ENCODE results near the gene ZNF658.
"Not testable (repeated sequence)": the region's sequence is repeated elsewhere in the genome, so short reads cannot be mapped to it uniquely, and the experiment has no call there.

- TF ChIP-seq CTCF (IDR thresholded peaks at IDR 0.05; ENCODE audit: insufficient read depth, low read depth, low read length); EZH2 (IDR thresholded peaks at IDR 0.05; ENCODE audit: insufficient read depth, low read length): not testable (repeated sequence)
These were observed 39.6 kb downstream of the ZNF658 start for GRCh38 chr9:66939878-66940830.

Data from astrocyte (in vitro differentiated cells and primary cell).